Smooth muscle cell (in vitro differentiated cells): ENCODE measurements around the gene FOXP1. TPM values are rescaled to one million over a fixed set of nuclear protein-coding genes. Genes with fewer than 3 reads are reported as not detected.
"Not testable (repeated sequence)": the region's sequence is repeated elsewhere in the genome, so short reads cannot be mapped to it uniquely, and the experiment has no call there.

Experiments
- DNase-seq: peaks from one replicate; lab custom pipeline; 2025; ENCODE audit not compliant: unreplicated experiment; lab: John Stamatoyannopoulos, UW
- H2AFZ ChIP-seq: fragments of 200-600 bp; sonication (generic); 2 replicates; pipeline ENCODE4 v1.6.0; 2016; ENCODE audit warnings: antibody characterized with exemption, low read depth, mild to moderate bottlenecking
- H3F3A ChIP-seq: fragments of 200-600 bp; sonication (generic); 2 replicates; pipeline ENCODE4 v1.6.0; 2017; ENCODE audit warnings: antibody characterized with exemption, low read depth
- H3K27ac ChIP-seq: fragments of 200-600 bp; sonication (generic); 2 replicates; pipeline ENCODE4 v1.5.1; 2016; ENCODE audit warnings: low read depth, mild to moderate bottlenecking
- H3K27me3 ChIP-seq: fragments of 200-600 bp; sonication (generic); 2 replicates; pipeline ENCODE4 v1.6.1; 2016; ENCODE audit warnings: low read depth, mild to moderate bottlenecking
- H3K36me3 ChIP-seq: fragments of 200-600 bp; sonication (generic); 2 replicates; pipeline ENCODE4 v1.5.1; 2016; ENCODE audit warnings: low read depth
- H3K4me1 ChIP-seq: fragments of 200-600 bp; sonication (generic); 2 replicates; pipeline ENCODE4 v1.5.1; 2016; ENCODE audit warnings: low read depth
- H3K4me2 ChIP-seq: fragments of 200-600 bp; sonication (generic); 2 replicates; pipeline ENCODE4 v1.6.0; 2016; ENCODE audit warnings: mild to moderate bottlenecking
- H3K4me3 ChIP-seq: fragments of 200-600 bp; sonication (generic); 2 replicates; pipeline ENCODE4 v1.5.1; 2016; ENCODE audit warnings: mild to moderate bottlenecking
- H3K79me2 ChIP-seq: fragments of 200-600 bp; sonication (generic); 2 replicates; pipeline ENCODE4 v1.6.0; 2016; ENCODE audit warnings: low read depth, mild to moderate bottlenecking
- H3K9ac ChIP-seq: fragments of 200-600 bp; sonication (generic); 2 replicates; pipeline ENCODE4 v1.6.0; 2016; ENCODE audit warnings: low read depth
- H3K9me3 ChIP-seq: fragments of 200-600 bp; sonication (generic); replicated peaks from 2 replicates; pipeline ENCODE4 v1.5.1; 2016; ENCODE audit warnings: low read depth
- H4K20me1 ChIP-seq: fragments of 200-600 bp; sonication (generic); 2 replicates; pipeline ENCODE4 v1.6.0; 2016; ENCODE audit warnings: low read depth
- CTCF ChIP-seq: fragments of 200-600 bp; sonication (generic); IDR thresholded peaks from 2 replicates; pipeline ENCODE4 v1.5.1; 2017; ENCODE audit warnings: borderline replicate concordance, mild to moderate bottlenecking, antibody characterized with exemption; ENCODE audit not compliant: insufficient read depth, poor library complexity, severe bottlenecking
- WGBS: methylation state at CpG from one replicate; pipeline ENCODE4 v1.1.7; 2016; ENCODE audit warnings: low lambda C conversion rate; 5-methylcytosine and 5-hydroxymethylcytosine counted together
- polyA plus RNA-seq: library from polyadenylated mRNA; unstranded; fragments of >200 nt; fragmentation: Nextera tagmentation; extraction: Ambion mirVana; gene quantifications from 2 replicates; pipeline ENCODE4 v1.2.1, GENCODE V29; 2016
- total RNA-seq: library from RNA; depleted of rRNA; stranded (reverse); fragments of >200 nt; gene quantifications from 2 replicates; pipeline ENCODE4 v1.2.3, GENCODE V29; 2014

FOXP1 gene
- total and polyA plus RNA-seq, 2 experiments from 2014 or later: 40.9 to 68.0 TPM

- H3K4me1 ChIP-seq: peaks cover 7% of the 10 kb centered on the region
- TF ChIP-seq CTCF: no peak
- no peak overlapping the region for H2AFZ ChIP-seq
- no peak overlapping the region for H3K27ac ChIP-seq
- H3K9me3 ChIP-seq: no peaks in the 10 kb centered on the region
- no peaks in the 10 kb centered on the region for H3K27me3 ChIP-seq
- 96% methylated on average over 9 of the region's 9 CpGs for WGBS
- peaks cover 9% of the 10 kb centered on the region for H3F3A ChIP-seq
- H3K79me2 ChIP-seq: peaks cover 4% of the 10 kb centered on the region
- no peak overlapping the region for H3K4me2 ChIP-seq
- no peak overlapping the region for H3K4me3 ChIP-seq
- H3K36me3 ChIP-seq: no peaks in the 10 kb centered on the region
- no peak for DNase-seq
- no peak overlapping the region for H3K9ac ChIP-seq
- no peaks in the 10 kb centered on the region for H4K20me1 ChIP-seq
Observed at GRCh38 chr3:71441217-71441924, 142.2 kb downstream of the FOXP1 start.

- Histone ChIP-seq H3K9ac (no peak overlapping the region), H3K36me3 (no peaks in the 10 kb centered on the region), H4K20me1 (no peaks in the 10 kb centered on the region), H3K27ac (no peak overlapping the region), H3K9me3 (no peaks in the 10 kb centered on the region), H3K4me3 (no peak overlapping the region), H3K4me1 (peaks cover 7% of the 10 kb centered on the region), H3K79me2 (peaks cover 4% of the 10 kb centered on the region), H2AFZ (no peak overlapping the region), H3F3A (peaks cover 3% of the 10 kb centered on the region), H3K4me2 (no peak overlapping the region), H3K27me3 (no peaks in the 10 kb centered on the region)
- no peak for TF ChIP-seq CTCF
- over 99% methylated on average over 6 of the region's 6 CpGs for WGBS
- DNase-seq: no peak
Observed at GRCh38 chr3:71438904-71439303, 144.6 kb downstream of the FOXP1 start.

GRCh38 chr3:71438071-71438685, 145.3 kb downstream of the FOXP1 start:
- Histone ChIP-seq H3K4me2 (no peak overlapping the region), H3K36me3 (no peaks in the 10 kb centered on the region), H3K4me1 (peaks cover 7% of the 10 kb centered on the region), H3K27ac (no peak overlapping the region), H3F3A (peaks cover 3% of the 10 kb centered on the region), H3K9me3 (no peaks in the 10 kb centered on the region), H3K27me3 (no peaks in the 10 kb centered on the region), H3K79me2 (peaks cover 4% of the 10 kb centered on the region), H3K4me3 (no peak overlapping the region), H2AFZ (no peak overlapping the region), H4K20me1 (no peaks in the 10 kb centered on the region), H3K9ac (no peak overlapping the region)
- 82% methylated on average over 7 of the region's 7 CpGs for WGBS
- no peak for TF ChIP-seq CTCF
- no peak for DNase-seq

- 23% methylated on average over 5 of the region's 5 CpGs for WGBS
- Histone ChIP-seq H3K9ac (peak overlapping the region; percentile 27), H3K9me3 (no peaks in the 10 kb centered on the region), H3F3A (peaks cover 3% of the 10 kb centered on the region), H3K4me2 (peak overlapping the region; percentile 70), H3K4me1 (peaks cover 7% of the 10 kb centered on the region), H3K4me3 (no peak overlapping the region), H3K27me3 (no peaks in the 10 kb centered on the region), H3K79me2 (no peaks in the 10 kb centered on the region), H4K20me1 (no peaks in the 10 kb centered on the region), H2AFZ (no peak overlapping the region), H3K36me3 (no peaks in the 10 kb centered on the region), H3K27ac (peak overlapping the region; percentile 86)
- no peak for TF ChIP-seq CTCF
- peak; percentile 6 for DNase-seq
Observed at GRCh38 chr3:71436337-71436736, 147.2 kb downstream of the FOXP1 start.

GRCh38 chr3:71435836-71436235, 147.7 kb downstream of the FOXP1 start:
- not testable (repeated sequence) for H2AFZ ChIP-seq, H3K36me3 ChIP-seq, H3K9me3 ChIP-seq, H3K27me3 ChIP-seq, H4K20me1 ChIP-seq, H3K4me3 ChIP-seq, H3K4me1 ChIP-seq, H3K79me2 ChIP-seq, DNase-seq, H3F3A ChIP-seq
- peak overlapping the region; percentile 86 for H3K27ac ChIP-seq
- WGBS: 38% methylated on average over 1 of the region's 7 CpGs
- H3K9ac ChIP-seq: peak overlapping the region; percentile 27
- H3K4me2 ChIP-seq: peak overlapping the region; percentile 70
